Neutrophil (primary cell): Measurements from ENCODE around the gene TMEM131.

Experiments
- H3K27ac ChIP-seq: fragments of 200-600 bp; sonication (generic); 2 replicates; pipeline ENCODE4 v1.5.1; 2016; ENCODE audit warnings: mild to moderate bottlenecking, moderate library complexity
- H3K27me3 ChIP-seq: fragments of 200-600 bp; sonication (generic); 2 replicates; pipeline ENCODE4 v1.6.0; 2016; ENCODE audit warnings: mild to moderate bottlenecking
- H3K36me3 ChIP-seq: fragments of 200-600 bp; sonication (generic); 2 replicates; pipeline ENCODE4 v1.5.1; 2017
- H3K4me1 ChIP-seq, 2 experiments: fragments of 200-600 bp in 1 of 2; sonication (generic) in 1 of 2; 1 replicate in 1 of 2; 2 replicates in 1 of 2; pipeline versions ENCODE4 v1.5.1 to v1.6.1; 2013 to 2016; ENCODE audit warnings: low read depth in 1 of 2, low read length in 1 of 2, mild to moderate bottlenecking in 1 of 2, moderate library complexity in 1 of 2; ENCODE audit not compliant: control insufficient read depth in 1 of 2, insufficient read depth in 1 of 2
- H3K4me3 ChIP-seq, 2 experiments: fragments of 200-600 bp in 1 of 2; sonication (generic) in 1 of 2; 1 replicate in 1 of 2; 2 replicates in 1 of 2; pipeline ENCODE4 v1.5.1; 2013 to 2016; ENCODE audit warnings: low read depth in 1 of 2, low read length in 1 of 2, mild to moderate bottlenecking in 1 of 2, moderate library complexity in 1 of 2
- H3K9me3 ChIP-seq: fragments of 200-600 bp; sonication (generic); 2 replicates; pipeline ENCODE4 v1.5.1; 2016
- CTCF ChIP-seq: fragments of 200-600 bp; sonication (generic); IDR thresholded peaks from 2 replicates; pipeline ENCODE4 v1.5.1; 2016; ENCODE audit warnings: antibody characterized with exemption

TMEM131 gene

GRCh38 chr2:98015671-98016070 is 19.9 kb upstream of the TMEM131 start:
- no peak for TF ChIP-seq CTCF

GRCh38 chr2:98014379-98014778 is 18.6 kb upstream of the TMEM131 start:
- H3K36me3 ChIP-seq: no peaks in the 10 kb centered on the region
- no peak overlapping the region for H3K27ac ChIP-seq
- H3K27me3 ChIP-seq: no peaks in the 10 kb centered on the region
- TF ChIP-seq CTCF: no peak
- no peak overlapping the region for H3K4me3 ChIP-seq
- no peaks in the 10 kb centered on the region for H3K4me1 ChIP-seq
- H3K9me3 ChIP-seq: no peaks in the 10 kb centered on the region

More at GRCh38 chr2:98015671-98016070, 19.9 kb upstream of the TMEM131 start:
- Histone ChIP-seq H3K27ac (no peak overlapping the region), H3K4me3 (no peak overlapping the region), H3K27me3 (no peaks in the 10 kb centered on the region), H3K9me3 (no peaks in the 10 kb centered on the region), H3K36me3 (no peaks in the 10 kb centered on the region), H3K4me1 (no peaks in the 10 kb centered on the region)

DNA sequence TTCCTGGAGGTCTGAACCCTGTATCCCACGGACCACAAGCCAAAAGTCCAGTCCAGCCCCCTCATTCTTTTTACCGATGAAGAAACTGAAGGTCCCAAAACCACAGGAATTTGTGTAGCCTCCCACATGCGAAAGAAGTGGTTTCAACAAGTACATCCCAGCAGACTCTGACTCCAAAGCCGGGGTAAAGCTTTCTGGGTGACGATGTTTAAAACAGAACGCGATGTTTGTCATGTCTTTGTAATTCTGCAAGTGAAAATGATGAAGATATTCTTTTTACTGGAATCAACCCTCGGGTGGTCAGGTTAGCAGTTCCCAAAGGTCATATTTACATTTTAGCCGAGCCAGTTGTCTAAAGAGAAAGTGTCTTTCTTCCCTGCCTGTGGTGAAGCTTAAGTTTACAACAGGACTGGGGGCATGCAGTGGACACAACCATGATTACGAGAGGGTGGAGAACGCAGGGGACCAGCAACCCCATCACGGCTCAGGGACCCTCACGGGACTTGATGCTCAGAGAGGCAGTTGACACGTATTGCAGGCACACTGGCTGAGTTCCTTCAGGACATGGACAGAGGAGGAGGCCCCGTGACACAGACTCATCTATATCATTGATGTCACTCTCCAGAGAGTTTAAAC is 17.8 kb upstream of the TMEM131 start:
- no peaks in the 10 kb centered on the region for H3K4me1 ChIP-seq
- no peak overlapping the region for H3K4me3 ChIP-seq

DNA sequence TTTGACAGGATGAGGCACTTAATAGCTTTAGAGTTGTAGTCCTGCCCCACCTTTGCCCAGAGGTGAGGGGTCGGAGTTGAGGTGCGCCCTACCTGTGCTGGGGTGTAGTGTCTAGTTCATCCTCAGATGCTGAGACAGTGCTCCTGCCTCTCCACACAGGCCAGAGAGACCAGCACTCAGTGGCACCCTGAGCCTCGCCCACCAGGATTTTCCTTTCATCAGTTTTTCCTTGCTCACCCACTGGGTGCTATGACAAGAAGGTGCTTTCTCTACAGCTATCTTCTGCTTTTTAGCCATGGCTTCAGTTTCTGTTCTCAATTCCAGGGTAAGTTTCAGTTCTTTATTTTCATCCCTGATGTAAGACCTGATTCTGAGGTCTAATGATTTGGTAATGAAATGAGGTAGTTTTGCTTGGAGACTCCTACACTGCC is 16.8 kb upstream of the TMEM131 start:
- no peaks in the 10 kb centered on the region for H3K9me3 ChIP-seq
- H3K4me3 ChIP-seq: no peak overlapping the region
- no peak for TF ChIP-seq CTCF
- no peaks in the 10 kb centered on the region for H3K27me3 ChIP-seq
- no peak overlapping the region for H3K27ac ChIP-seq
- H3K4me1 ChIP-seq: no peaks in the 10 kb centered on the region
- no peaks in the 10 kb centered on the region for H3K36me3 ChIP-seq

More for the DNA sequence above, 17.8 kb upstream of the TMEM131 start:
- Histone ChIP-seq H3K9me3 (no peaks in the 10 kb centered on the region), H3K36me3 (no peaks in the 10 kb centered on the region), H3K27me3 (no peaks in the 10 kb centered on the region), H3K27ac (no peak overlapping the region)
- TF ChIP-seq CTCF: no peak

DNA sequence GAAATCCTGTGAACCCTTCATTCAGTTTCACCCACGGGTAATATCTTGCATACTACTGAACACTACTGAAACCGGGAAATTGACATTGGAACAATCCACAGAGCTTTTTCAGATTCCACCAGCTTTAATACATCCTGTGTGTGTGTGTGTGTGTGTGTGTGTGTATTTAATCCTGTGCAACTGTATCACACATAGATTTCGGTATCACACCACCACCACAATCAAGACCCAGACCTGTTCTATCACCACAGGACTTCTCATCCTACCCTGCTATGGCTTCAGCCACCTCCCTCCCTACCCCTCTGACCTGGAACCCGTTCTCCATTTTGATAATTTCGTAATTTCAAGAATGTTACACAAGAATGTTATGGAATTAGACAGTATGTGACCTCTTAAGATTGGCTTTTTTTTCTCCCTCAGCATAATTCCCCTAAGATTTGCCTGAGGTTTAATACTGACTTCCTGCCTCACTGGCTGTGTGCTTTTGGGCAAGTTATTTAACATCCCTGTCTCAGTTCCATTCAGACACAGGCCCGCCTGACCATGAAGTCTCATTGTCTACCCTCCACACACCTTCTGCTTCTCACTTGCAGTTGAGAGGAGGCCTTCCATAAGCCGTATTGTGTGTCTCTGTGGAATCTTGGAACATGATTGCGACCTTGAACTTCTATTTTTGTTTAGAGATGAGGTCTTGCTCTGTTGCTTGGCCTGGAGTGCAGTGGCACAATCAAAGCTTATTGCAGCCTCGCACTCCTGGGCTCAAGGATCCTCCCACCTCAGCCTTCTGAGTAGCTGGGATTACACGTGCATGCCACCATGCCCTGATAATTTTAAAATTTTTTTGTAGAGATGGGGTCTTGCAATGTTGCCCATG is 14.4 kb upstream of the TMEM131 start:
- no peaks in the 10 kb centered on the region for H3K4me1 ChIP-seq
- no peaks in the 10 kb centered on the region for H3K27me3 ChIP-seq
- H3K9me3 ChIP-seq: no peaks in the 10 kb centered on the region
- no peak overlapping the region for H3K4me3 ChIP-seq
- H3K27ac ChIP-seq: no peak overlapping the region
- H3K36me3 ChIP-seq: no peaks in the 10 kb centered on the region
- TF ChIP-seq CTCF: no peak
